OCI-LY1 (cell line): Measurements from ENCODE around the gene TBX10.
"Not testable (repeated sequence)": the region's sequence is repeated elsewhere in the genome, so short reads cannot be mapped to it uniquely, and the experiment has no call there.

Experiments
- EZH2 ChIP-seq: fragments of 200-600 bp; sonication (generic), shearing (Covaris generic); IDR thresholded peaks from 2 replicates; pipeline ENCODE4 v1.8.0; 2017; ENCODE audit warnings: borderline replicate concordance, mixed run types, mild to moderate bottlenecking, antibody characterized with exemption, low read length, moderate library complexity, mixed read lengths
- TF ChIP-seq, protein P1 (sequence below): fragments of 200-600 bp; sonication (generic), shearing (Covaris generic); IDR thresholded peaks from 2 replicates; pipeline ENCODE4 v1.5.1; 2017; ENCODE audit warnings: mild to moderate bottlenecking, antibody characterized with exemption, low read length, moderate library complexity, mixed read lengths

DNA sequence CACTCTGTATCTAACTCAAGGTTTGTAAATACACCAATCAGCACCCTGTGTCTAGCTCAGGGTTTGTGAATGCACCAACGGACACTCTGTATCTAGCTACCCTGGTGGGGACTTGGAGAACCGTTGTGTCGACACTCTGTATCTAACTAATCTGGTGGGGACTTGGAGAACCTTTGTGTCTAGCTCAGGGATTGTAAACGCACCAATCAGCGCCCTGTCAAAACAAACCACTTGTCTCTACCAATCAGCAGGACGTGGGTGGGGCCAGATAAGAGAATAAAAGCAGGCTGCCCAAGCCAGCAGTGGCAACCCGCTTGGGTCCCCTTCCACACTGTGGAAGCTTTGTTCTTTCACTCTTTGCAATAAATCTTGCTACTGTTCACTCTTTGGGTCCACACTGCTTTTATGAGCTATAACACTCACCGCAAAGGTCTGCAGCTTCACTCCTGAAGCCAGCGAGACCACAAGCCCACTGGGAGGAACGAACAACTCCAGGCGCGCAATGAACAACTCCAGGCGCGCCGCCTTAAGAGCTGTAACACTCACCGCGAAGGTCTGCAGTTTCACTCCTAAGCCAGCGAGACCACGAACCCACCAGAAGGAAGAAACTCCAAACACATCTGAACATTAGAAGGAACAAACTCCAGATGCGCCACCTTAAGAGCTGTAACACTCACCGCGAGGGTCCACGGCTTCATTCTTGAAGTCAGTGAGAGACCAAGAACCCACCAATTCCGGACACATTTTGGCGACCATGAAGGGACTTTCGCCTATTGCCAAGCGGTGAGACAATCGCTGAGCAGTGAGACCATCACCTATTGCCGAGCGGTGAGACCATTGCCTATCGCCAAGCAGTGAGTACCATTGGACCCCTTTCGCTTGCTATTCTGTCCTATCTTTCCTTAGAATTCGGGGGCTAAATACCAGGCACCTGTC lies 19.6 kb downstream of the TBX10 start:
- TF ChIP-seq, protein P1, sequence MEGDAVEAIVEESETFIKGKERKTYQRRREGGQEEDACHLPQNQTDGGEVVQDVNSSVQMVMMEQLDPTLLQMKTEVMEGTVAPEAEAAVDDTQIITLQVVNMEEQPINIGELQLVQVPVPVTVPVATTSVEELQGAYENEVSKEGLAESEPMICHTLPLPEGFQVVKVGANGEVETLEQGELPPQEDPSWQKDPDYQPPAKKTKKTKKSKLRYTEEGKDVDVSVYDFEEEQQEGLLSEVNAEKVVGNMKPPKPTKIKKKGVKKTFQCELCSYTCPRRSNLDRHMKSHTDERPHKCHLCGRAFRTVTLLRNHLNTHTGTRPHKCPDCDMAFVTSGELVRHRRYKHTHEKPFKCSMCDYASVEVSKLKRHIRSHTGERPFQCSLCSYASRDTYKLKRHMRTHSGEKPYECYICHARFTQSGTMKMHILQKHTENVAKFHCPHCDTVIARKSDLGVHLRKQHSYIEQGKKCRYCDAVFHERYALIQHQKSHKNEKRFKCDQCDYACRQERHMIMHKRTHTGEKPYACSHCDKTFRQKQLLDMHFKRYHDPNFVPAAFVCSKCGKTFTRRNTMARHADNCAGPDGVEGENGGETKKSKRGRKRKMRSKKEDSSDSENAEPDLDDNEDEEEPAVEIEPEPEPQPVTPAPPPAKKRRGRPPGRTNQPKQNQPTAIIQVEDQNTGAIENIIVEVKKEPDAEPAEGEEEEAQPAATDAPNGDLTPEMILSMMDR, result not testable (repeated sequence)
- TF ChIP-seq EZH2, result not testable (repeated sequence)
